HepG2 (cell line): ENCODE results near the gene C5orf15. TPM values are rescaled to one million over a fixed set of nuclear protein-coding genes. Genes with fewer than 3 reads are reported as not detected.
A peak's percentile ranks its signal among the peaks of the same experiment; 100 is the strongest.

ENCODE experiments used
- ATAC-seq: fragments of 200-7000 bp; cut with Tn5 transposase; 3 replicates; pipeline ENCODE4 v1.9.1; 2020; ENCODE audit warnings: mild to moderate bottlenecking, moderate library complexity
- BruUV-seq: library from RNA; stranded (reverse); fragments of 400-500 nt; replicated peaks from 2 replicates; lab custom pipeline; 2021; lab: Mats Ljungman, UMichigan
- CTCF ChIA-PET: fragments of 300-600 bp; formaldehyde crosslinking; extraction: SDS; loops from one replicate; lab custom pipeline; 2021; ENCODE audit warnings: low total read pairs, inconsistent platforms, low intra/inter-chr PET ratio; lab: Yijun Ruan, JAX
- POLR2A ChIA-PET: fragments of 350-600 bp; sonication (Branson Sonifier 250); formaldehyde crosslinking; loops from one replicate; lab custom pipeline; 2020; ENCODE audit warnings: antibody characterized with exemption, inconsistent platforms; lab: Yijun Ruan, JAX
- DNase-seq: peaks from one replicate; pipeline ENCODE4 v3.0.0-alpha.2; 2015; ENCODE audit warnings: low spot score
- FAIRE-seq: peaks from 3 replicates; lab custom pipeline; 2011; peaks lifted over from hg19 to GRCh38; lab: Jason Lieb, UNC
- H2AFZ ChIP-seq: one replicate; pipeline ENCODE4 v1.6.1; 2011; ENCODE audit warnings: low read length, inconsistent platforms
- H3K27ac ChIP-seq: fragments of 300-600 bp; 3 replicates; pipeline ENCODE4 v1.8.0; 2011; ENCODE audit warnings: mixed run types, mild to moderate bottlenecking, mixed read lengths, low read length, inconsistent platforms; ENCODE audit not compliant: insufficient read depth; ENCODE audit errors: extremely low read length
- H3K27me3 ChIP-seq, 2 experiments: fragments of 200-600 bp in 1 of 2; 2 replicates in 1 of 2; 3 replicates in 1 of 2; pipeline versions ENCODE4 v1.6.0 to v1.8.0; 2011; ENCODE audit warnings: low read length in 2 of 2, mild to moderate bottlenecking in 2 of 2, moderate library complexity in 2 of 2, inconsistent platforms in 1 of 2; ENCODE audit not compliant: insufficient read depth in 2 of 2, control insufficient read depth in 1 of 2
- H3K36me3 ChIP-seq, 2 experiments: fragments of 200-600 bp in 1 of 2; replicated peaks in 1 of 2; 2 replicates in 1 of 2; 3 replicates in 1 of 2; pipeline versions ENCODE4 v1.5.1 to v1.8.0; 2011; ENCODE audit warnings: low read length in 2 of 2, inconsistent platforms in 1 of 2; ENCODE audit not compliant: insufficient read depth in 2 of 2, control insufficient read depth in 1 of 2
- H3K4me1 ChIP-seq: 2 replicates; pipeline ENCODE4 v1.5.1; 2012; ENCODE audit warnings: low read length, inconsistent platforms; ENCODE audit not compliant: insufficient read depth
- H3K4me2 ChIP-seq: 2 replicates; pipeline ENCODE4 v1.6.0; 2011; ENCODE audit warnings: low read depth, low read length, inconsistent platforms
- H3K4me3 ChIP-seq, 3 experiments: fragments of 200-600 bp in 1 of 3; sonication (generic), shearing (Covaris generic) in 1 of 3; replicated peaks in 1 of 3; 2 replicates each; pipeline ENCODE4 v1.5.1; 2011 to 2016; ENCODE audit warnings: low read length in 3 of 3, inconsistent platforms in 2 of 3, low read depth in 2 of 3, mild to moderate bottlenecking in 2 of 3, control low read depth in 1 of 3, mixed read lengths in 1 of 3; ENCODE audit not compliant: insufficient read depth in 1 of 3
- H3K79me2 ChIP-seq: one replicate; pipeline ENCODE4 v1.6.1; 2011; ENCODE audit warnings: low read length, inconsistent platforms; ENCODE audit not compliant: insufficient read depth
- H3K9ac ChIP-seq: 2 replicates; pipeline ENCODE4 v1.6.0; 2011; ENCODE audit warnings: mild to moderate bottlenecking, low read depth, low read length, inconsistent platforms; ENCODE audit not compliant: insufficient read depth
- H3K9me3 ChIP-seq: 2 replicates; pipeline ENCODE4 v1.5.1; 2012; ENCODE audit warnings: mild to moderate bottlenecking, low read length
- H4K20me1 ChIP-seq: 2 replicates; pipeline ENCODE4 v1.6.0; 2011; ENCODE audit warnings: inconsistent platforms, mild to moderate bottlenecking, low read length, moderate library complexity; ENCODE audit not compliant: insufficient read depth
- FOSL2 ChIP-seq: sonication (generic); formaldehyde crosslinking; IDR thresholded peaks from 2 replicates; pipeline ENCODE4 v1.4.0; 2020; ENCODE audit warnings: missing genetic modification reagents
- NFE2L2 ChIP-seq: fragments of 150-350 bp; IDR thresholded peaks from 2 replicates; pipeline ENCODE4 v1.6.1; 2014; ENCODE audit warnings: low read length
- RARA ChIP-seq: IDR thresholded peaks from 2 replicates; pipeline ENCODE4 v1.6.1; 2016; ENCODE audit warnings: missing genetic modification reagents, missing compliant biosample characterization
- ZNF224 ChIP-seq: sonication (generic); formaldehyde crosslinking; IDR thresholded peaks from 2 replicates; pipeline ENCODE4 v1.5.0; 2020; ENCODE audit warnings: mild to moderate bottlenecking, missing genetic modification reagents
- WGBS: methylation state at CpG from one replicate; pipeline ENCODE4 v1.1.6; 2017; ENCODE audit warnings: low lambda C conversion rate; 5-methylcytosine and 5-hydroxymethylcytosine counted together
- in situ Hi-C: cut with HindIII; loops from 2 replicates; pipeline ENCODE4 v1.10.0; 2017; ENCODE audit warnings: low pct_unique_long_range_greater_than_20kb; ENCODE audit not compliant: extremely low pct_ligation_motif_present
- intact Hi-C: fragments of 100-400 bp; cut with micrococcal nuclease; formaldehyde crosslinking; loops from one replicate; pipeline ENCODE4 v1.10.0; 2022; ENCODE audit not compliant: unreplicated experiment
- polyA plus RNA-seq, 8 experiments: library from polyadenylated mRNA; depleted of rRNA in 3 of 8; stranded (reverse) in 7 of 8; unstranded in 1 of 8; fragments of >200 nt; fragmentation: Illumina TruSeq in 4 of 8; extraction: Trizol in 4 of 8; gene quantifications; 2 replicates each; pipeline versions ENCODE4 v1.2.1 to v1.2.3, GENCODE V29; 2011 to 2016; ENCODE audit warnings: low read depth in 4 of 8, missing spikeins in 1 of 8, mixed read lengths in 1 of 8; ENCODE audit not compliant: insufficient read depth in 1 of 8
- total RNA-seq, 5 experiments: library from RNA; depleted of rRNA; stranded (reverse); fragments of >200 nt; fragmentation: Illumina TruSeq; extraction: Trizol; gene quantifications; 2 replicates each; pipeline ENCODE4 v1.2.3, GENCODE V29; 2016; ENCODE audit warnings: low read depth in 1 of 5
- TF ChIP-seq, protein P1 (sequence below): sonication (generic); formaldehyde crosslinking; IDR thresholded peaks from 2 replicates; pipeline ENCODE4; 2020; ENCODE audit warnings: missing genetic modification reagents, mild to moderate bottlenecking, borderline replicate concordance
- TF ChIP-seq, protein P2 (sequence below): sonication (generic); formaldehyde crosslinking; IDR thresholded peaks from 2 replicates; pipeline ENCODE4 v1.5.0; 2020; ENCODE audit warnings: mild to moderate bottlenecking, missing genetic modification reagents, borderline replicate concordance

Gene C5orf15
- total and polyA plus RNA-seq, 2 of the 13 experiments (the other 11 are each of a cell fraction or from before 2014, with no cell fraction given) = 58.5 to 82.7 TPM

DNA sequence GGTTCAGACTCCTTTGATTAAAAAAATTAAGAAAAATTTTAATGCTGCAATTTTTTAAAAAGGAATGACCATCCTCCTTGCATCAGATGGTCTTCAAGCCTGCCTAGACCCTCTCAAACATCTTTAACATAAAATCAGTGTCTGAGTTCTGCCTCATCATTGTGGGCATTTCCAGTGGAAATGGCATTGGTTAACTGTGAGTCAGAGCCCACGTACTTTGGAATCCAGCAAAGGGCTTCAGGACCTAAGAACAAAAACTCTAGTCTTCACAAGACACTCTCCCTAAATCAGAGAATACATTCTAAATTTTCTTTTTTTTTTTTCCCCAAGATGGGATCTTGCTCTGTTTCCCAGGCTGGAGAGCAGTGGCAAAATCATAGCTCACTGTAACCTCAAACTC, 9.4 kb upstream of the C5orf15 start:
- Histone ChIP-seq H3K9me3 (no peaks in the 10 kb centered on the region), H4K20me1 (peaks cover 5% of the 10 kb centered on the region; the same call in 1 of the 2 replicates), H3K4me2 (peak overlapping the region; percentile 63), H3K4me3 (no peak overlapping the region), H3K27me3 (no peaks in the 10 kb centered on the region), H3K9ac (peak overlapping the region; percentile 44), H3K27ac (peak overlapping the region; percentile 68), H3K36me3 (peaks cover 28 to 59% of the 10 kb centered on the region in 2 experiments), H3K79me2 (peaks cover 5% of the 10 kb centered on the region), H3K4me1 (peaks cover 32% of the 10 kb centered on the region), H2AFZ (no peak overlapping the region)
- POLR2A ChIA-PET = interaction anchor here (0.9 to 3.7 kb wide), 7 partner anchors 8 to 41 kb away, joined by 3 to 35 read pairs (median 9); partner anchors contain the start of genes C5orf15 and VDAC1
- CTCF ChIA-PET = no interaction called here
- DNase-seq (no peak), FAIRE-seq (no peak), ATAC-seq (peak; percentile 11; the same call in 1 of the 3 replicates)
- TSS peak; percentile 92 for BruUV-seq
- WGBS = 21% methylated on average over 1 of the region's 1 CpG
- in situ Hi-C loops = no loop called here
- intact Hi-C loops = loop anchor here (1.0 kb wide), 1 partner anchor 9 kb away; no protein-coding TSS in a partner anchor
- TF ChIP-seq, protein P1, sequence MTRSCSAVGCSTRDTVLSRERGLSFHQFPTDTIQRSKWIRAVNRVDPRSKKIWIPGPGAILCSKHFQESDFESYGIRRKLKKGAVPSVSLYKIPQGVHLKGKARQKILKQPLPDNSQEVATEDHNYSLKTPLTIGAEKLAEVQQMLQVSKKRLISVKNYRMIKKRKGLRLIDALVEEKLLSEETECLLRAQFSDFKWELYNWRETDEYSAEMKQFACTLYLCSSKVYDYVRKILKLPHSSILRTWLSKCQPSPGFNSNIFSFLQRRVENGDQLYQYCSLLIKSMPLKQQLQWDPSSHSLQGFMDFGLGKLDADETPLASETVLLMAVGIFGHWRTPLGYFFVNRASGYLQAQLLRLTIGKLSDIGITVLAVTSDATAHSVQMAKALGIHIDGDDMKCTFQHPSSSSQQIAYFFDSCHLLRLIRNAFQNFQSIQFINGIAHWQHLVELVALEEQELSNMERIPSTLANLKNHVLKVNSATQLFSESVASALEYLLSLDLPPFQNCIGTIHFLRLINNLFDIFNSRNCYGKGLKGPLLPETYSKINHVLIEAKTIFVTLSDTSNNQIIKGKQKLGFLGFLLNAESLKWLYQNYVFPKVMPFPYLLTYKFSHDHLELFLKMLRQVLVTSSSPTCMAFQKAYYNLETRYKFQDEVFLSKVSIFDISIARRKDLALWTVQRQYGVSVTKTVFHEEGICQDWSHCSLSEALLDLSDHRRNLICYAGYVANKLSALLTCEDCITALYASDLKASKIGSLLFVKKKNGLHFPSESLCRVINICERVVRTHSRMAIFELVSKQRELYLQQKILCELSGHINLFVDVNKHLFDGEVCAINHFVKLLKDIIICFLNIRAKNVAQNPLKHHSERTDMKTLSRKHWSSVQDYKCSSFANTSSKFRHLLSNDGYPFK (CRISPR knock-in tag) = no peak
- TF ChIP-seq RARA (CRISPR knock-in tag) (no peak), FOSL2 (CRISPR knock-in tag) (peak; percentile 62), ZNF224 (CRISPR knock-in tag) (no peak), NFE2L2 (0 out of 2 replicates have a peak, but pooled peaks have one; percentile 10)
- TF ChIP-seq, protein P2, sequence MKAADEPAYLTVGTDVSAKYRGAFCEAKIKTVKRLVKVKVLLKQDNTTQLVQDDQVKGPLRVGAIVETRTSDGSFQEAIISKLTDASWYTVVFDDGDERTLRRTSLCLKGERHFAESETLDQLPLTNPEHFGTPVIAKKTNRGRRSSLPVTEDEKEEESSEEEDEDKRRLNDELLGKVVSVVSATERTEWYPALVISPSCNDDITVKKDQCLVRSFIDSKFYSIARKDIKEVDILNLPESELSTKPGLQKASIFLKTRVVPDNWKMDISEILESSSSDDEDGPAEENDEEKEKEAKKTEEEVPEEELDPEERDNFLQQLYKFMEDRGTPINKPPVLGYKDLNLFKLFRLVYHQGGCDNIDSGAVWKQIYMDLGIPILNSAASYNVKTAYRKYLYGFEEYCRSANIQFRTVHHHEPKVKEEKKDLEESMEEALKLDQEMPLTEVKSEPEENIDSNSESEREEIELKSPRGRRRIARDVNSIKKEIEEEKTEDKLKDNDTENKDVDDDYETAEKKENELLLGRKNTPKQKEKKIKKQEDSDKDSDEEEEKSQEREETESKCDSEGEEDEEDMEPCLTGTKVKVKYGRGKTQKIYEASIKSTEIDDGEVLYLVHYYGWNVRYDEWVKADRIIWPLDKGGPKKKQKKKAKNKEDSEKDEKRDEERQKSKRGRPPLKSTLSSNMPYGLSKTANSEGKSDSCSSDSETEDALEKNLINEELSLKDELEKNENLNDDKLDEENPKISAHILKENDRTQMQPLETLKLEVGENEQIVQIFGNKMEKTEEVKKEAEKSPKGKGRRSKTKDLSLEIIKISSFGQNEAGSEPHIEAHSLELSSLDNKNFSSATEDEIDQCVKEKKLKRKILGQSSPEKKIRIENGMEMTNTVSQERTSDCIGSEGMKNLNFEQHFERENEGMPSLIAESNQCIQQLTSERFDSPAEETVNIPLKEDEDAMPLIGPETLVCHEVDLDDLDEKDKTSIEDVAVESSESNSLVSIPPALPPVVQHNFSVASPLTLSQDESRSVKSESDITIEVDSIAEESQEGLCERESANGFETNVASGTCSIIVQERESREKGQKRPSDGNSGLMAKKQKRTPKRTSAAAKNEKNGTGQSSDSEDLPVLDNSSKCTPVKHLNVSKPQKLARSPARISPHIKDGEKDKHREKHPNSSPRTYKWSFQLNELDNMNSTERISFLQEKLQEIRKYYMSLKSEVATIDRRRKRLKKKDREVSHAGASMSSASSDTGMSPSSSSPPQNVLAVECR (CRISPR knock-in tag) = peak; percentile 1; the same call in 1 of the 2 replicates
